GM12864 (cell line): ENCODE results near the gene AIMP2.
A peak's percentile ranks its signal among the peaks of the same experiment; 100 is the strongest.

Source experiments
- DNase-seq: peaks from one replicate; pipeline ENCODE4 v3.0.0-alpha.2; 2011; ENCODE audit warnings: low read depth
- H3K4me3 ChIP-seq: 2 replicates; pipeline ENCODE4 v1.5.1; 2011; ENCODE audit warnings: mild to moderate bottlenecking, low read depth, low read length, control low read depth
- CTCF ChIP-seq: IDR thresholded peaks from 2 replicates; pipeline ENCODE4 v1.5.1; 2011; ENCODE audit warnings: low read depth, mild to moderate bottlenecking, moderate library complexity, low read length, control low read depth, inconsistent platforms; ENCODE audit errors: missing control alignments

AIMP2 gene

GRCh38 chr7:6023974-6024435 lies 14.9 kb downstream of the AIMP2 start:
- no peak for DNase-seq
- no peak for TF ChIP-seq CTCF
- H3K4me3 ChIP-seq = no peak overlapping the region

GRCh38 chr7:6026011-6026819 lies 17.1 kb downstream of the AIMP2 start:
- no peak for DNase-seq
- peak; percentile 44 for TF ChIP-seq CTCF
- no peak overlapping the region for H3K4me3 ChIP-seq

GRCh38 chr7:6026820-6027311 lies 17.8 kb downstream of the AIMP2 start:
- no peak for DNase-seq
- H3K4me3 ChIP-seq = no peak overlapping the region
- TF ChIP-seq CTCF = no peak

GRCh38 chr7:6027806-6028365 lies 18.8 kb downstream of the AIMP2 start:
- no peak overlapping the region for H3K4me3 ChIP-seq
- TF ChIP-seq CTCF = no peak
- DNase-seq = no peak

GRCh38 chr7:6028563-6028962 lies 19.5 kb downstream of the AIMP2 start:
- no peak for DNase-seq
- no peak overlapping the region for H3K4me3 ChIP-seq
- no peak for TF ChIP-seq CTCF

GRCh38 chr7:6030988-6031387 lies 21.9 kb downstream of the AIMP2 start, which contains the start of gene ANKRD61:
ANKRD61 (plus strand) TSS chr7:6031376; CDS start chr7:6031376, 0 bp downstream.
- no peak for DNase-seq
- H3K4me3 ChIP-seq = no peak within 1 kb of the TSS
- TF ChIP-seq CTCF = no peak
